T-cell (primary cell): ENCODE measurements around the gene CAPZA2. TPM values are rescaled to one million over a fixed set of nuclear protein-coding genes. Genes with fewer than 3 reads are reported as not detected.
"Not testable (repeated sequence)": the region's sequence is repeated elsewhere in the genome, so short reads cannot be mapped to it uniquely, and the experiment has no call there.

ENCODE experiments used
- ATAC-seq, 4 experiments: fragments of 200-7000 bp in 3 of 4; fragments of 150-1000 bp in 1 of 4; cut with Tn5 transposase; replicated peaks in 1 of 4; 1 replicate in 3 of 4; 2 replicates in 1 of 4; pipeline ENCODE4 v1.10.0; 2021; ENCODE audit warnings: moderate library complexity in 3 of 4, mild to moderate bottlenecking in 2 of 4, moderate number of reproducible peaks in 1 of 4
- CTCF ChIA-PET, 2 donors: fragments of 300-600 bp; sonication (Branson Sonifier 250); formaldehyde crosslinking; loops; one replicate each; lab custom pipeline; 2022; ENCODE audit warnings: antibody characterized with exemption in 2 of 2; lab: Charles Lee
- POLR2A ChIA-PET, 2 donors: fragments of 300-600 bp; sonication (Branson Sonifier 250); formaldehyde crosslinking; loops; one replicate each; lab custom pipeline; 2022; ENCODE audit warnings: antibody characterized with exemption in 2 of 2; lab: Charles Lee
- DNase-seq, 35 experiments: peaks; one replicate each; pipeline versions ENCODE4 v3.0.0 to v3.0.0-alpha.2; 2013 to 2023
- H3K27ac ChIP-seq: one replicate; pipeline ENCODE4 v1.5.1; 2013; ENCODE audit warnings: low read length
- H3K27me3 ChIP-seq, 2 experiments: replicated peaks in 1 of 2; 1 replicate in 1 of 2; 2 replicates in 1 of 2; pipeline versions ENCODE4 v1.6.1 to v1.7.0; 2013; ENCODE audit warnings: low read length in 1 of 2, mixed read lengths in 1 of 2; ENCODE audit not compliant: control insufficient read depth in 2 of 2, insufficient read depth in 2 of 2; ENCODE audit errors: extremely low read depth in 1 of 2
- H3K36me3 ChIP-seq, 2 donors: 1 replicate in 1 of 2; 2 replicates in 1 of 2; pipeline versions ENCODE4 v1.6.1 to v1.7.0; 2013; ENCODE audit warnings: low read length in 1 of 2; ENCODE audit not compliant: control insufficient read depth in 2 of 2, insufficient read depth in 1 of 2; ENCODE audit errors: extremely low read depth in 1 of 2
- H3K4me1 ChIP-seq, 2 experiments: 1 replicate in 1 of 2; 2 replicates in 1 of 2; pipeline versions ENCODE4 v1.6.1 to v1.7.0; 2013; ENCODE audit warnings: low read length in 2 of 2, mixed read lengths in 1 of 2; ENCODE audit not compliant: insufficient read depth in 2 of 2, control insufficient read depth in 1 of 2; ENCODE audit errors: extremely low read depth in 1 of 2
- H3K4me3 ChIP-seq, 2 donors: 1 replicate in 1 of 2; 2 replicates in 1 of 2; pipeline versions ENCODE4 v1.5.1 to v1.7.0; 2013; ENCODE audit warnings: mild to moderate bottlenecking in 2 of 2, low read length in 1 of 2, moderate library complexity in 1 of 2; ENCODE audit not compliant: control insufficient read depth in 1 of 2; ENCODE audit errors: extremely low read depth in 1 of 2
- H3K9me3 ChIP-seq: 2 replicates; pipeline ENCODE4 v1.7.0; 2013
- H3K27ac Mint-ChIP-seq, 2 donors: one replicate each; pipeline ENCODE4 v1.8.0; 2020 to 2021; ENCODE audit warnings: mild to moderate bottlenecking in 2 of 2, mixed read lengths in 2 of 2
- H3K27me3 Mint-ChIP-seq, 2 donors: one replicate each; pipeline ENCODE4 v1.8.0; 2021 to 2022; ENCODE audit warnings: mixed read lengths in 2 of 2
- H3K36me3 Mint-ChIP-seq: one replicate; pipeline ENCODE4 v1.8.0; 2021; ENCODE audit warnings: mixed read lengths
- H3K4me1 Mint-ChIP-seq, 3 donors: one replicate each; pipeline ENCODE4 v1.8.0; 2020 to 2022; ENCODE audit warnings: mixed read lengths in 3 of 3, mild to moderate bottlenecking in 1 of 3
- H3K4me3 Mint-ChIP-seq, 3 donors: one replicate each; pipeline ENCODE4 v1.8.0; 2020 to 2022; ENCODE audit warnings: mild to moderate bottlenecking in 3 of 3, mixed read lengths in 3 of 3, moderate library complexity in 3 of 3
- H3K9me3 Mint-ChIP-seq, 3 donors: one replicate each; pipeline ENCODE4 v1.8.0; 2020 to 2022; ENCODE audit warnings: mixed read lengths in 3 of 3
- WGBS: methylation state at CpG from one replicate; pipeline ENCODE4 v1.1.5; 2013; ENCODE audit warnings: missing lambda C conversion rate; ENCODE audit not compliant: insufficient coverage; 5-methylcytosine and 5-hydroxymethylcytosine counted together
- total RNA-seq, 35 experiments: library from RNA in 6 of 35; stranded (reverse) in 6 of 35; fragments of 120-200 nt in 1 of 35; gene quantifications; one replicate each; pipeline versions ENCODE4 v1.2.1 to v1.2.4 and lab custom pipeline; 2013 to 2026

Gene CAPZA2
- total RNA-seq (100 to 1,000 TPM in 2 of 5 donors, 10 to 100 TPM in 3; 93.3 to 111 (median 95.6) TPM), total RNA-seq (lab: John Stamatoyannopoulos, UW) (60.8 to 204 (median 93.5) reads per million in 29 experiments)
- 100 TPM for total RNA-seq (2013)

- Histone ChIP-seq H3K27me3 (no peaks in the 10 kb centered on the region), H3K36me3 (no peaks in the 10 kb centered on the region), H3K27ac (peak within 1 kb of the TSS; percentile 63), H3K4me1 (peaks cover 18 to 19% of the 10 kb centered on the region in 2 experiments), H3K4me3 (peak within 1 kb of the TSS; percentile 67 to 83), H3K9me3 (no peaks in the 10 kb centered on the region)
- CTCF ChIA-PET = interaction anchor here (0.6 to 0.8 kb wide), 3 partner anchors 37 to 1828 kb away, joined by 3 read pairs; no protein-coding TSS in a partner anchor
- H3K36me3 Mint-ChIP-seq = no peaks in the 10 kb centered on the region
- POLR2A ChIA-PET = no interaction called here
- peak within 1 kb of the TSS; percentile 95 to 99 (median 99) for H3K4me3 Mint-ChIP-seq
- peak within 1 kb of the TSS; percentile 91 to 94 for H3K27ac Mint-ChIP-seq
- no peaks in the 10 kb centered on the region for H3K9me3 Mint-ChIP-seq
- peaks cover 44 to 53% (median 49%) of the 10 kb centered on the region in 3 donors for H3K4me1 Mint-ChIP-seq
- peak; percentile 86 to 98 (median 92) for DNase-seq
- under 1% methylated on average over 65 of the region's 80 CpGs for WGBS
- H3K27me3 Mint-ChIP-seq = peaks cover 2 to 7% of the 10 kb centered on the region in 2 donors
- ATAC-seq = peak; percentile 89 to 92 (median 91)
Observed at GRCh38 chr7:116862234-116862950, at the start of gene CAPZA2. CAPZA2 (plus strand) TSS chr7:116862587; CDS start chr7:116862612, 25 bp downstream.

GRCh38 chr7:116812860-116813259 lies 49.5 kb upstream of the CAPZA2 start:
- Histone ChIP-seq H3K27me3 (no peaks in the 10 kb centered on the region), H3K36me3 (no peaks in the 10 kb centered on the region), H3K4me1 (no peaks in the 10 kb centered on the region), H3K27ac (no peak overlapping the region), H3K9me3 (no peaks in the 10 kb centered on the region), H3K4me3 (no peak overlapping the region)
- H3K4me3 Mint-ChIP-seq = no peak overlapping the region
- ATAC-seq (no peak), DNase-seq (no peak)
- H3K4me1 Mint-ChIP-seq = no peaks in the 10 kb centered on the region
- H3K27me3 Mint-ChIP-seq = peaks cover 0 to 3% of the 10 kb centered on the region in 2 donors
- H3K27ac Mint-ChIP-seq = no peak overlapping the region
- POLR2A ChIA-PET = no interaction called here
- no peaks in the 10 kb centered on the region for H3K36me3 Mint-ChIP-seq
- H3K9me3 Mint-ChIP-seq = no peaks in the 10 kb centered on the region
- CTCF ChIA-PET = no interaction called here
- no CpG with 5 or more reads among the region's 2 CpGs for WGBS

GRCh38 chr7:116813371-116813770 lies 49.0 kb upstream of the CAPZA2 start:
- H3K27me3 Mint-ChIP-seq, H3K4me1 ChIP-seq, H3K36me3 ChIP-seq, CTCF ChIA-PET, H3K4me3 ChIP-seq, DNase-seq, H3K9me3 Mint-ChIP-seq, H3K27me3 ChIP-seq, H3K27ac Mint-ChIP-seq, H3K4me1 Mint-ChIP-seq, POLR2A ChIA-PET, ATAC-seq, H3K36me3 Mint-ChIP-seq, H3K4me3 Mint-ChIP-seq, H3K9me3 ChIP-seq, H3K27ac ChIP-seq: not testable (repeated sequence)
- 64% methylated on average over 2 of the region's 3 CpGs for WGBS

- H3K4me3 Mint-ChIP-seq = no peak overlapping the region
Observed at GRCh38 chr7:116815041-116815440, 47.3 kb upstream of the CAPZA2 start.

GRCh38 chr7:116820149-116820548 lies 42.2 kb upstream of the CAPZA2 start:
- H3K9me3 ChIP-seq = no peaks in the 10 kb centered on the region
- H3K4me3 ChIP-seq = no peak overlapping the region
- Mint-ChIP-seq H3K27ac (no peak overlapping the region), H3K4me1 (no peaks in the 10 kb centered on the region), H3K9me3 (peaks cover 0 to 7% (median 3%) of the 10 kb centered on the region in 3 donors), H3K36me3 (no peaks in the 10 kb centered on the region), H3K27me3 (peaks cover 3 to 11% of the 10 kb centered on the region in 2 donors), H3K4me3 (no peak overlapping the region)
- DNase-seq (no peak), ATAC-seq (no peak)
- H3K36me3 ChIP-seq = no peaks in the 10 kb centered on the region
- WGBS = 80% methylated on average over 1 of the region's 3 CpGs
- no peak overlapping the region for H3K27ac ChIP-seq
- no peaks in the 10 kb centered on the region for H3K4me1 ChIP-seq
- ChIA-PET CTCF (no interaction called here), POLR2A (no interaction called here)
- no peaks in the 10 kb centered on the region for H3K27me3 ChIP-seq

More at GRCh38 chr7:116815041-116815440, 47.3 kb upstream of the CAPZA2 start:
- Mint-ChIP-seq H3K27ac (no peak overlapping the region), H3K9me3 (no peaks in the 10 kb centered on the region), H3K4me1 (no peaks in the 10 kb centered on the region), H3K36me3 (no peaks in the 10 kb centered on the region), H3K27me3 (peaks cover 0 to 3% of the 10 kb centered on the region in 2 donors)
- WGBS = no CpG with 5 or more reads among the region's 3 CpGs
- no peak for DNase-seq
- H3K27ac ChIP-seq = no peak overlapping the region
- no peaks in the 10 kb centered on the region for H3K27me3 ChIP-seq
- POLR2A ChIA-PET = interaction anchor here in 1 of 2 donors (0.7 kb wide), 1 partner anchor 209 kb away, joined by 4 read pairs; no protein-coding TSS in a partner anchor
- H3K4me3 ChIP-seq = no peak overlapping the region
- H3K36me3 ChIP-seq = no peaks in the 10 kb centered on the region
- CTCF ChIA-PET = no interaction called here
- no peaks in the 10 kb centered on the region for H3K9me3 ChIP-seq
- no peaks in the 10 kb centered on the region for H3K4me1 ChIP-seq
- ATAC-seq = no peak

GRCh38 chr7:116821647-116822046 lies 40.7 kb upstream of the CAPZA2 start:
- H3K4me3 ChIP-seq, DNase-seq, H3K9me3 Mint-ChIP-seq, H3K9me3 ChIP-seq, H3K36me3 Mint-ChIP-seq, H3K27me3 ChIP-seq, H3K4me3 Mint-ChIP-seq, CTCF ChIA-PET, ATAC-seq, H3K27ac ChIP-seq, H3K27ac Mint-ChIP-seq, H3K4me1 ChIP-seq, H3K36me3 ChIP-seq, POLR2A ChIA-PET, H3K4me1 Mint-ChIP-seq: not testable (repeated sequence)
- H3K27me3 Mint-ChIP-seq = peaks cover 10 to 18% of the 10 kb centered on the region in 2 donors
- WGBS = no CpG with 5 or more reads among the region's 4 CpGs
